ENCODE data around the gene NODAL.
"Not testable (repeated sequence)": the region's sequence is repeated elsewhere in the genome, so short reads cannot be mapped to it uniquely, and the experiment has no call there.

The NODAL gene

GRCh38 chr10:70441161-70441894, at the start of gene NODAL:
Gene NODAL (minus strand): TSS chr10:70441681. CDS start chr10:70441667, 14 bp downstream.
- DNase-seq, result no peak

- DNase-seq, result no peak
Observed at GRCh38 chr10:70490142-70490541, 48.7 kb upstream of the NODAL start.

GRCh38 chr10:70487824-70488223, 46.3 kb upstream of the NODAL start:
- no peak for DNase-seq

DNA sequence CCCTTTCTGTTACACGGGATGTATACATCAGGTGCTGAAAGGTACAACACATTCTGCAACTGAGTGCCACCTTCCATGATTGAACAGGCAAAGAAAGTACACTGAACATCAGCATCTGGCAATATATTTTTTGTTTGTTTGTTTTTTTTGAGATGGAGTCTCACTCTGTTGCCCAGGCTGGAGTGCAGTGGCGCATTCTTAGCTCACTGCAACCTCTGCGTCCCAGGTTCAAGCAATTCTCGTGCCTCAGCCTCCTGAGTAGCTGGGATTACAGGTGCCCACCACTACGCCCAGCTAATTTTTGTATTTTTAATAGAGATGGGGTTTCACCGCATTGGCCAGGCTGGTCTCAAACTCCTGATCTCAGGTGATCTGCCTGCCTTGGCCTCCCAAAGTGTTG, 42.4 kb upstream of the NODAL start:
- not testable (repeated sequence) for DNase-seq

GRCh38 chr10:70482982-70483760, 41.7 kb upstream of the NODAL start:
- DNase-seq, result no peak

GRCh38 chr10:70481831-70482530, 40.5 kb upstream of the NODAL start:
- DNase-seq, result no peak

DNA sequence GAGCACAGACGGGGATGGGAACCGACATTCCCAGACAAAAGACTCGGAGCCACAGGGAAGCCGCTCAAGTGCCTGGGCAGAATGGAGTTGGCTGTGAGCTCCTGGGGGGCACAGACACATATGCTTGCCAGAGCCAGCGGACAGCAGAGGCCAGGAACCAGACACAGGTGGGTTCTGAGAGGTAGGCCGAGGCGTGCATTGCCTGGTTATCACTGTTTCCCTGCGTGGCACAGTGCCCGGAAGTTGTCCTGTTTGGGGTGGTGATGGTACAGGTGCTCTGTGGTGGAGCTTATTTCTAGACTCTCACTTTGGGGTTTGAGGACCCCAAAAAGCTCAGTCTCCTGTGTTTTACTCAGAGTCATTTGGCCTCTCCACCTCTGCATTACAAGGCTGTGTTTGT, 39.6 kb upstream of the NODAL start:
- no peak for DNase-seq

GRCh38 chr10:70480239-70480861, 38.9 kb upstream of the NODAL start:
- DNase-seq, result no peak

DNA sequence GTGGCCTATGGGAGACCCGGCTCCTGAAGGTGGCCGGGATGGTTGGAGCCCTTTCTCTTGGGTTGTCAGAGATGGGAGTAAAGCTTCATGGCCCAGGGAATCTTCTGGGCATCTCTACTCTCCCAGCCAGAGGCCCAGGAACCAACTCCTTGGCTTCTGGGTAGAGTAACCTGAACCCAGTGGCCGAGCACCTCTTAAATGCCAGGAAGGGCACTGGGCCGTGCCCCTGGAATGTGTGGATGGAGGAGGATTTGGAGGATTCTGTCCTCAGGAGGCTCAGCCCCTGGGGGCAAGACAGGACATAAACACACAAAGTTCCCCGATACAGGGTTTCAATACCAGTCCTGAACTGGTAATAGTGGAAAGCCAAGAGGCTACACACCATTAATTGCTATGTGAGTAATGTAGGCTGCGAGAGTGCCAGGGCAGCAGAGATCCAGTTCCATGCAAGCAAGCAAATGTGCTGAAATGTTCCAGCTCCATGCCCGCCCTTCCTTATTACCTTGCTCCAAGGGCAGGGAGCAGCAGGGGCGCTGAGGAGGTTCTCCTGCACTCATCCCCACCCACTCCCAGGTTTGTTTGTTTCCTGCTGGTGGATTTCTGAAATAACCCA, 38.3 kb upstream of the NODAL start:
- no peak for DNase-seq

GRCh38 chr10:70479165-70479581, 37.7 kb upstream of the NODAL start:
- DNase-seq, result no peak

GRCh38 chr10:70478191-70479164, 37.0 kb upstream of the NODAL start, which contains the start of gene PALD1:
Gene PALD1 (plus strand): TSS chr10:70478767. CDS start chr10:70525952, 47,185 bp downstream.
- DNase-seq, result peak; percentile 5

GRCh38 chr10:70477661-70478162, 36.2 kb upstream of the NODAL start:
- DNase-seq, result no peak

DNA sequence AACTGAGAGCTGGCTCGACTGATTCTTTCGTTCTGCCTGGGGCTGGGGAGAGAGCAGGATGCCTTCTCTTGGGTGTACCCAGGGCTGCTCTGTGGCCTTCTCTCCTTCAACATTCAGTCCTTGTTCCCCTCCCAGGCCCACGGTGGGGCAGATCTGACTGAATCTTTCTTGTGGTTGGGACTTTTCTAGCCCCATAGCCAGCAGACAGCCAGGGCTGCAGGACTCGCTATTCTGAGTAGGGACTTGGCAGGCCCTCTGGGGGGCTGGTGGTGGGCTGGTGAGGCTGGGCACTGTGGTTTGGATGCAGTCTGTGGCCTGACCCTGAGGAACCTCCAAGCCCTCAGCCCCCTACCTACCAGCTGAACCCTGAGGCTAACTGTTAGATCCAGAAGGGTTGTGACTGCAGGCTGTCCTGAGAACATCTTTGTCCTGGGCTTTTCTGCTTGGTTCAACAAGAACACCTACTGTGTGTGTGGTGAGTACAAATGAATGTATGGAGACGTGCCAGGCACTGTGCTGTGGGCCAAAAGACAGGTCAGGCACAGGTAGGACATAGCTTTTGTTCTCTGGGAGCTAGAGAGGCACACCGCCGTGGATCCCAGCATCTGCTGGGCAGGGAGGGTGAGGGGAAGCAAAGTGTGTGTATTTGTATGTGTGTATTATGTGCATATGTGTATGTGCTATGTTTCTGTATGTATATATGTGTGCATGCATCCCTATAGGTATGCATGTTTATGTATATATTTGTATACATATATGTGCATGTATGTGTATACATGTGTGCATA, 35.0 kb upstream of the NODAL start:
- no peak for DNase-seq

DNA sequence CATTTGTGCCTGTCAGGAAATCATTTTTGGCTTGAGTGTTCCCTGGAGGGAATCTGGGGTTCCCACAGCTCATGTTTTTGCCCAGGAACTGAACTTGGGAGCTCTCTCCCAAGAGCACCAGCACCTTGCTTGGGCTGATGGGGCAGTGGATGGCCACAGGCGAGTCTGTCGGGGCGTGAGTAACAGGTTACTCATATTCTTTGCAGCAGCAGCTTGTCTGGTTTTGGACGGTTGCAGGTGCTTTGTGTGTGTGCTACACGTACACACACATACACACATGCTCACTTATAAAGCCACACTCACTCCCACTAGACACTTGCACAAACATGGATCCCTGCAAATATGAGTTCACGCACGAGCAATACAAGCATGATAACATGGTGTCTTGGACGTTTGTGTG, 34.2 kb upstream of the NODAL start:
- DNase-seq, result no peak

GRCh38 chr10:70474780-70475179, 33.3 kb upstream of the NODAL start:
- DNase-seq, result no peak

DNA sequence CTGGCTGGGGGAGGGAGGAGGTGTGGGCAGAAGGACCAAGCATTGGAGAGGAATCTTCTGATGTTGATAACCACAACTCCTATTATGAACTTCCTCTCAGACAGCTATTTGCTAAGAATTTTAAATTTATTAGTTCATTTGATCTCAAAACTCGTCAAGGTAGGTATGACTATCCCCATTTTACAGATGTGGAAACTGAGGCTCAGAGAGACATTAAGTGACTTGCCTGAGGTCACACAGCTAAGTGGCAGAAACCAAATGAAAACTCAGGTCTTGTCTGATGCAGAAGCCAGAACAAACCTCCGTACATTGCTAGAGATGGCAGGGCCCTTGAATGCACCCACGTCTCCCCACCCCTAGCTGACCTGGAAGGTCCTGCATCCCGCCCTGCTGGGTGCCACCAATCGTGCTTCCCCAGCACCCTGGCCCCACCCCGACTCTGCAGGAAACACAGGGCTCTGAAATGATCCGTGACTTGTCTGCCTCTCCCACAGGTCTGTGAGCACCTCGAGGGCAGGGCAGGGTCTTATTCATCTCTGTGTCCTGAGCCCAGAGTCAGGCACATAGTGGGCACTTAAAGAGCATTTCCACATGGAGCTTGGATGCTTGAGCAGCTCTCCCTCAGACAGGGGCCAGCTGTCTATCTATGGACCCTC, 31.4 kb upstream of the NODAL start:
- DNase-seq, result no peak

- DNase-seq, result no peak
Observed at GRCh38 chr10:70466951-70467350, 25.5 kb upstream of the NODAL start.

GRCh38 chr10:70465832-70466231, 24.4 kb upstream of the NODAL start:
- no peak for DNase-seq

DNA sequence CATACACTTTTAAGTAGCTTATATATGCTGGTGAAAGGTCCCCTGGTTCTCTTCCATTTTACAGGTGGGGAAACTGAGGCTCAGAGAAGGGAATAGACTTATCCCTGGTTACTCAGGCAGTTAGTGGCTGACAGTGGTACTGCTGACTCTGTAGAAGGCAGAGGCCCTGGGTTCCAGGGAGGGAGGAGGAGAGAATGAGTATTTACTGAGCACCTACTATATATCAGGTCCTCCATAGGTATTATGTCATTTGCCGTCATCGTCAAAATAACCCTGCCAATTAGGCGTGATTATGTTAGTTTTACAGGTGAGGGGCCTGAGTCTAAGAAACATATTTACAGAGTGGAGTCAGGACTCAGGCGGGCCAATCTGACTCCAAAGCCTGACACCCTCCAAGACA, 23.8 kb upstream of the NODAL start:
- no peak for DNase-seq

Data from NCI-H446 treated with DMSO at 0.1 percent for 48 hours (cell line).